Activated CD8-positive, alpha-beta memory T cell treated with anti-CD3 and anti-CD28 coated beads, Interleukin-2, amount 50 U/mL, for 4 hours (primary cell): ENCODE results near the gene NDUFS6.

Experiments used
- DNase-seq: peaks from one replicate; pipeline ENCODE4 v3.0.0-alpha.2; 2020

The NDUFS6 gene

DNA sequence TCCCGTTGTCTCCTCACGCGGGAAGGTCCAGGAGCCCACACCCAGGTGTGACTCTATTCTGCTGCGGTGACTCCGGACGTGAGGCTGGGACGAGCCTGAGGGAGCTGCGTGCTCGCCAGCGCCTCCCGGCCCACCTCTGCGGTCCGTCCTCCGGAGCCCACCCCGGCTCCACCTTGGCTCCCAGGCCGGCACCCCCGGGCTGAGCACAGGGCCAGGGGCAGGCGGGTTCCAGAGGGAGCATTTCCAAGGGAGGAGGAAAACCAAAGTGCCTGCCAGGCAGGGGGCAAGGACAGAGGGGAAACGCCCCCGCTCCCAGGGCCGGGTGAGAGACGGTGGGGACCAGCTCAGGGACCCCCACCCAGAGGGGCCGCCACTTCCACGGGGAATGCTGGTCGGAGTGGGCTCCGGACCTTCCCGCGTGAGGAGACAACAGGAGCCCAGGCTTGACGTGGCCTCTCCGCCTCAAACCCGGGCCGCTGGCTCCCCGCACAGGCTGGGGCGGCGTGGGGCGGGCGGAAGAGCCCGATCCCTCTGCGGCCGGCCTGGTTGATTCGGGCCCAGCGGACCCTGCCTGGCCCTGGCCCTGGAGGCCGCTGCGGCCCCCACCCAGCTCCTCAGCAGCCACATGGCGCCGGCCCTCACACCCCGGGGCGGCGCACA lies 55.5 kb downstream of the NDUFS6 start:
- no peak for DNase-seq

DNA sequence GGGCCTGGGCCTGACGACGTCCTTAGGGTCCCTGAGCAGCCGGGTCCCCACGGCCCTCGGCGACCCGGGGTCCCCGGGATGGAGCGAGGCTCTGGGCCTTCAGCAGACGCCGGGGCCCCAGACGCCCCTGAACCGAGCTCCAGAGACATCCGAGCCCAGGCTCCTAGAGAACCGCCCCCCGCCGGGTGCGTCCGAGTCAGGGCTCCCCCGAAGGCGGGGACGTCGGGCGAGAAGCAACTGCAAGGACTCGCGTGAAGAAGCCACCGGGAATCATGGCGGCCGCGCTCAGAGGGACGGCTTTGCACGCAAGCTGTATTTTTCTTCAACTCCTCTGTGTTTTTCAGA lies 56.0 kb downstream of the NDUFS6 start:
- DNase-seq = no peak

DNA sequence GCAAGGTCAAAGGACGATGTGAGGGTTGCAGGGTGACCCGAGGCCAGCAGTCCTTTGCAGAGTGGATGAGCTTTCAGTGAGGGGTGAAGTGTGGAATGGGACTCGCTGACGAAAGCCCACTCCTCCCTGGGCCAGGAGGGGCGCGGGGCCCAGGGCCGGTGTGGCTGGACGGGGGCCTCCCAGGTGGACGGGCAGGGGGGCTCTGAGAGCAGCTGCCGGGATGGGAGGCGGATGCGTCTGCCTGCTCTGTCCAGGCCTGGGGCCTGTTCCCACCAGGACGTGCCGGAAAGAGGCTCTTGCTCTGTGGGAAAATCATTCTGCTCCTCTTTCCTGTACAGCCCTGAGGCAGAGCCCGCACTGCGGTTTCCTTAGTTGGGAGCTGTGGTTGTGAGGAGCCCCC lies 57.2 kb downstream of the NDUFS6 start:
- DNase-seq = no peak

DNA sequence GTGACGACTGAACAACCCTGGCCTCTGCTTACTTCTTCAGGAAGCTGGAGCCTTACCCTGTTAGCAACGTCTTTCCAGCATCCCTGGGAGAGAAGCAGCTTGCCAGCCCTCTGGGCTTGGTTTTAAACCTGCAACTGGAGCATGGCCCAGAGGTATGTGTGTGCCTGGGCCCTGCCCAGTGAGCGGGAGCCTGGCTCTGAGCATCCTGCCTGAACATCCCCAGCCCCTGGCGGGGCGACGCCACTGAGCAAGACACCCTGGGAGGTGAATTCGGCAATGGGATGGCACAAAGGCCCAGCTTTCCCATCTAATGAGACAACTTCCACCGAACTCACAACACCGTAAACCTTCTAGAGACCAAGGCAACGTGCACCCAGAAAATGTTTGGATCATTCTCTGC lies 57.9 kb downstream of the NDUFS6 start:
- no peak for DNase-seq

DNA sequence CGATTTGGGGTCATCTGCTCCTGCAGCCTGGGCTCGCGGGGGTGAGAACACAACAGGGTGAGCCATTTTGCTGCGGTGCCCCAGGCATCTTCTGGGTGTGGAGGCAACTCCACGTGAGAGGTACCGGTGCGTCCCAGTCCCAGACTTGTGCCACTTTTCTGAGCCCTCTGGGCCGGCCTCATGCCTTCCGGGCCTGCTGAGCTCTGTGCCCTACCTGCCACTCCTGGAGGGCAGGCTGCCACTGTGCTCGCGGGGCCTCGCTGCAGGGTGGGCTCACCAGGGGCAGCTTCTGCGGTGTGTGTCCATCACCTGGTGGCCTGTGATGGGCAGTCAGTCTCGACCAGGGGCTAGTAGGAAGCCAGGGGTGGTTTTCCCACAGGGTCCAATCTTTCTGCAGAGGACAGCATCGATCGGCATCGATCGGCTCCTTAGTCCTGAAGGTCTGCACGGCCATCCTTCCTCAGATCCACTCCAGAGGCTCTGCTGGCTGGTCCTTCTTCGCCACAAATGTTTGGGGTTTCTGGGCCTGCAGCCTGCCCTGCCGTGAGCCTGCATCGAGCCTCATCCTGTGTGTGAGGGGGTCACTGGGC lies 58.9 kb downstream of the NDUFS6 start:
- DNase-seq = no peak

DNA sequence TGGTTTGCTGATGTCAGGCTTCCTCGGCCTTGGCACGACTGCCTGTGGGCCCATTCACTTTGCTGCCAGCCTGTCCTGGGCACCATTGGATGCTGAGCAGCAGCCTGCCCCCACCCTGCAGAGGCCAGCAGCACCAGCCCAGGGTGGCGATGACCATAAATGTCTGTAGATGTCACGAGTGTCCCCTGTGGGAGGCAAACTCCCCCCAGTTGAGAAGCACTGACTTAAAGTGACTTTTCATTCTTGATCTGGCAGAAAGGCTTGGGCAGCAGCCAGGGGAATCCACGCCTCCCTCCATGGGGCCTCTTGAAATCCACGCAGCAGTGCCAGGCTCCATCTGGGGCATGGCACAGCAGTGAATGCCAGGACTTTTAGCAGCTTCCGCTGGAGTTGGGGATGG lies 59.7 kb downstream of the NDUFS6 start:
- no peak for DNase-seq

DNA sequence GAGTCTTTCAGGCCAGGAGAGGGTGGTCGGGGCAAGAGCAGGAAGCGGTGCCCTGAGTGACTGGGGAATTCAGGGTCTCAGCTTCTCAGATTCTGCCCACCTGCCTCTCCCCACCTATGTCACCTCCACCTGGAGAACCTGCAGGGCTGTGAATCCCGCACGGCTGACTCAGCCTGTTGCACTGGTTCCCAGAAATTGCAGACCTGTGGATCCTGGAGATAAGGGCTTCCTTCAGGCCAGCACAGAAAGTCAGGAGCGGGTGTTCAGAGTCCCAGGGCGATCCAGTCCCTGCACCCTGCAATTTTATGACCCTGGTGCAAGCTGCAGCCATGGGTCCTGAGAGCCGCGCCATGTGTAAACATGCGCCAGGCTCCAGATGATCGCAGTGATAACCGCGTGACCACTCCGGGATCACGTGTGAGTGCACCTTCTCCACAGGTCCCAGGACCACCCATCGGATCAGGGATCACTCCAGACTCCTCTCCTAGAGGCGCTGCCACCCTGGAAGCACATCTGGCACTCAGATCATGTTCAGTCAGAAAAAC lies 63.8 kb downstream of the NDUFS6 start:
- DNase-seq = no peak

DNA sequence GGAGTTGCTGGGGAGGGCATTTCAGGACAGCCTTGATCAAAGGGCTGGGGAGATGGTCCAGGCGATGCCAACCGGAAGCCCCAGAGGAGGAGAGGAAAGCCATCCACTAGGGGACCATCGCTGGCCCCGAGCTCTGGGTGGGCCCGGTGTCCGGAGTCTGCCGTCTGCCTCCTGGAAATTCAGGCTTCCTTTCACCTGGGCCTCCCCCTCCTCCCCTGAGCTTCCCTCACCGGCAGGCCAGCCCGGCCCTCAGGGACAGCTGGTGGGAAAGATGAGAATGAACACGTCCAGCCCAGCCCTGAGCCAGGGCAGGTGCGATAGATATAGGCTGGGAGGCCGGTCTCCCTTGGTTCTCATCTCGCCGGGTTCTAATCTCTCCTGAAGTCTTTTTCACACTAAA lies 64.3 kb downstream of the NDUFS6 start:
- DNase-seq = no peak
